GM12801 (cell line): ENCODE data around the gene NSUN2.

Experiments used
- TF ChIP-seq, protein P1 (sequence below): IDR thresholded peaks from one replicate; pipeline ENCODE4 v1.5.1; 2011; ENCODE audit warnings: control low read depth; ENCODE audit not compliant: insufficient read length; ENCODE audit errors: extremely low read depth

The NSUN2 gene

DNA sequence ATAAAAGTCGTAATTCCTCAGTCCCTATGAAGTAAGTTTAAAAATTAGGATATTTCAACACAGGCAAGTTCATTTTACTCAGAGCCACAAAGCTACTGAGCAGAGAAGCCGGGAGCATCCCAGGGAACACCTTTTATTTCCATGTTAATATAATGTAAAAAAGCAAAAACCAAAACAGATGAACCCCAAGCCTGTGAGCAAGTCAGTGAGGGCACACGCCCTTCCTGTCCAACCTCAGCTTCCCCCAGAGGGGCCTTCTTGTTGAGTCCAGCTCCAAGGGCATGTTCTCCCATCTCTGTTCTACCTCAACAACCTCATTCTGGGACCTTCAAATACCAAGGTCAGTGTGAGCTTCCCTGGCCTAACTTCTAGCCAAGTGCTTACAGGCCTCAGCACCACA, 24.8 kb downstream of the NSUN2 start:
- TF ChIP-seq, protein P1, sequence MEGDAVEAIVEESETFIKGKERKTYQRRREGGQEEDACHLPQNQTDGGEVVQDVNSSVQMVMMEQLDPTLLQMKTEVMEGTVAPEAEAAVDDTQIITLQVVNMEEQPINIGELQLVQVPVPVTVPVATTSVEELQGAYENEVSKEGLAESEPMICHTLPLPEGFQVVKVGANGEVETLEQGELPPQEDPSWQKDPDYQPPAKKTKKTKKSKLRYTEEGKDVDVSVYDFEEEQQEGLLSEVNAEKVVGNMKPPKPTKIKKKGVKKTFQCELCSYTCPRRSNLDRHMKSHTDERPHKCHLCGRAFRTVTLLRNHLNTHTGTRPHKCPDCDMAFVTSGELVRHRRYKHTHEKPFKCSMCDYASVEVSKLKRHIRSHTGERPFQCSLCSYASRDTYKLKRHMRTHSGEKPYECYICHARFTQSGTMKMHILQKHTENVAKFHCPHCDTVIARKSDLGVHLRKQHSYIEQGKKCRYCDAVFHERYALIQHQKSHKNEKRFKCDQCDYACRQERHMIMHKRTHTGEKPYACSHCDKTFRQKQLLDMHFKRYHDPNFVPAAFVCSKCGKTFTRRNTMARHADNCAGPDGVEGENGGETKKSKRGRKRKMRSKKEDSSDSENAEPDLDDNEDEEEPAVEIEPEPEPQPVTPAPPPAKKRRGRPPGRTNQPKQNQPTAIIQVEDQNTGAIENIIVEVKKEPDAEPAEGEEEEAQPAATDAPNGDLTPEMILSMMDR, result no peak

DNA sequence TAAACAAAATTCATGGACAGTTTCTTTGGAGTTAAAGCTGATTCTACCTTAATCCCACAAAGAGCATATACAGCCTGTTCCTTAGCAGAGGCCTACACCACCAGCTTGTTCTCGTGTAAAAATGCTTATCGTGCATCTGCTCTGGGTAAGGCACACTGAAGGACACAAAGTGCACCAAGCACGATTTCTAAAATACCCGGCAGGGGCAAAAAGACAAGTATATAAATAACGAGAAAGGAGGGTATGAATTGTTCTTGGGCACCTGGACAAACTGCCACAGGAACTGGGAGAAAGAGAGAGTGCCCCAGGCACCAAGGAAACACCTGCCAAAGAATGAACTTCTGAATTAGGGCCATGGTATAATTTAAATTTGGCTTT, 25.3 kb downstream of the NSUN2 start:
- TF ChIP-seq, protein P1, result no peak

DNA sequence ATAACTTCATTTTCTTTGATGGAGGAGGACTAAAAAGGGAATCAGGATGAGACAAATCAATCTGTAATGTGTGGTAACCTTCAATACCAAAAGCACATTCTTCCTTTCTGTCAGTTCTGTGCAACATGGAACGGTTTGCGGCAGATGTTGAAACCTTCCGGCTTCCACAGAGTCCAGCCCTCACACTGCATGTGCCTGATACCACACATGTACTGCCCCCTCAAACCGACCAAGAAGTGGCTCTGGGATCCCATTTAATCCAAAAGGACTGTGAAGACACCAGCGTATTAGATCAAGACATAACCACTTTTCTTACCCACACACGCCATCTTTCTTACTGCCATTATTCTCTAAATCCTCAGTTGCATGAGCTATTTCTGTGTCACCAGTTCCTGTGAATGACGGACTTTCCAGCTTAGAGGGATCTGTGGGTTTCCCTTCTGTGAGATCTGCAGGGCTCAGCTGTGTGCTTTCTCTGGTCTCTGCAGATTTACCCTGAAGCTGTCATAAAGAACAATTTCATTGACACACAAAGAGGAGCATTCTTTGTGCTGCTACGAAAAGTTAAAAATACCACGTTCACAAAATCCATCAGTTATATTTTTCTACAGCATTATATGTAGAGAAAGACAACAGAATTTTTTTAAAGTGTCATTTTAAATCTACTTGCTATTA, 25.8 kb downstream of the NSUN2 start:
- TF ChIP-seq, protein P1, result no peak

- TF ChIP-seq, protein P1, result no peak
These were observed 27.9 kb downstream of the NSUN2 start for GRCh38 chr5:6604946-6605345.

DNA sequence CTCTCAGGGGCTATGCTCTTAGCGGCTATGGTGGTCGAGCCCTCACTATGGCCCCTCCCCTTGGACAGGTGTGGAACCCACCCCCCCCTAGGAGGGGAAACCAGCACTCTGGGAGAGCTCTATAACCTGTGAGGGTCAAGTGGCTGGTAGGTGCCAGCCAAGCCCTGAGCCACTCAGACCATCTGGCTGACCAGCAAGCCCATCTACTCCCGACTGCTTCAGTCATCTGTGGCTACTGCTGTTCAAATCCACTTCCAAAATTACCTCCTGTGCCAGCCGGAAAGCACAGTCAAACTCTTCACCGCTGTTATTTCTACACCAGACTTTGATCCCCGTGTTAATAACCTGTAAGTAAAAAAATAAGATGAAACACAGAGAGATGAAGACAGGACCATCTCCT, 28.5 kb downstream of the NSUN2 start:
- TF ChIP-seq, protein P1, result no peak

DNA sequence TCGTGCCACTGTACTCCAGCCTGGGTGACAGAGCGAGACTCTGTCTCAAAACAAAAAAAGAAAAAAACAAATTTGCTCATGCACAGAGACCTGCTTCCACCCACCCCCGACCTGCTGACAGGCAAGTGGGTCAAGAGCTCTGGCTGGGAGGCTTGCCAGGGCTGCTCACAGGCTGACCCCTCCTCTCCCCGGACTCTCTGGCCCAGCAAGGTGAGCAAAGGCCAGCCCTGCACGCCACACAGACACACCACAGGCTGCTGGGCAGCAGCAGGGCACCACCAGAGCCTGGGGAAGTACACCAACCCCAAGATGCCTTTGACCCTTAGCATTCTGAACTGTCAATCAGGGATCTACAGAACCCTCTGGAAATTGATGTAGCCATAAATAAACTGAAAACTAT, 29.2 kb downstream of the NSUN2 start:
- TF ChIP-seq, protein P1, result no peak

- TF ChIP-seq, protein P1, result no peak
These were observed 30.4 kb downstream of the NSUN2 start for GRCh38 chr5:6602441-6602840.
